GM19468 (cell line): Measurements from ENCODE around the gene TOX2.

ENCODE experiments used
- ATAC-seq: cut with Tn5 transposase; IDR thresholded peaks from one replicate; pipeline ENCODE4 v1.9.1; 2021; ENCODE audit warnings: mild to moderate bottlenecking, moderate library complexity, moderate number of reproducible peaks; ENCODE audit not compliant: unreplicated experiment; ENCODE audit errors: extremely low read depth

Gene TOX2

DNA sequence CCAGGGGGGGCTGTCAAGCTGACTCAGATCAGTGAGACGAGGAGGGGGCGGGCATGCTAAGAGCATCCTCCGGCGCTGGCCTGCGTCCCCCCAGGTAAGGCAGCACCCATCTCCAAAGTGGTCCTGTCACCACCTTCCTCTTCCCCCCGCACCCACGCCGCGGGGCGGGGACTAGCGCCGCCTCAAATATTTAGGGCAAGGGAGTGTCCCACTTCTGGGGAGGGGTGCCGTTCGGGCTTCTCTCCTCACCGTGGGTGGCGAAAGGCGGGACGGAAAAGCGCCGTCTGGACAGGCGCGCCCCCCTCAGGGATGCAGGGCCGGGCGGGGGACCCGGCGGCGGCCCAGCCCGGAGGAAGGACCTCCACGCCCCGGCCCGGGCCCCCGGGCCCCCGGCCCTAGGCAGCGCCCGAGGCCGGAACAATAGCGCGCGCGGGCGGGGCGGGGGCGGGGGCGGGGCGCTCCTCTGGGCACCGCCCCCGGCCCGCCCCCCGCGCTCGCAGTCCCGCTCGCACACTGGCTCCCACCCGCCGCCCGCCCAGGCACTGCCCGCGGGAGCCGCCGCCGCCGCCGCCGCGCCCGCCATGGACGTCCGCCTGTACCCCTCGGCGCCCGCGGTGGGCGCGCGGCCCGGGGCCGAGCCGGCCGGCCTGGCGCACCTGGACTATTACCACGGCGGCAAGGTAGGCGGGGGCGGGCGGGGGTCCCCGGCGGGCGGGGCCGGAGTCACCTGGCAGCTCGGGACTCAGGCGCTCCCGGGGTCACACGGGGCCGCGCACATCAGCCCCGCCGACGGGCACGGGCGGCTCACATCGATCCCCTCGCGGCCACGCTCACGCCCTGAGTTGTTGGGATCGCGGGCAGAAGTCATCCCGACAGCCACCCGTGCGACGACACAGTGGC lies at the start of gene TOX2:
TSS of gene TOX2 (plus strand) at position 542 of the 900 bp plus-strand sequence. CDS start at position 582, 40 bp downstream.
- no peak for ATAC-seq

- no peak for ATAC-seq
Observed at GRCh38 chr20:43868091-43868490, 46.6 kb upstream of the TOX2 start.

DNA sequence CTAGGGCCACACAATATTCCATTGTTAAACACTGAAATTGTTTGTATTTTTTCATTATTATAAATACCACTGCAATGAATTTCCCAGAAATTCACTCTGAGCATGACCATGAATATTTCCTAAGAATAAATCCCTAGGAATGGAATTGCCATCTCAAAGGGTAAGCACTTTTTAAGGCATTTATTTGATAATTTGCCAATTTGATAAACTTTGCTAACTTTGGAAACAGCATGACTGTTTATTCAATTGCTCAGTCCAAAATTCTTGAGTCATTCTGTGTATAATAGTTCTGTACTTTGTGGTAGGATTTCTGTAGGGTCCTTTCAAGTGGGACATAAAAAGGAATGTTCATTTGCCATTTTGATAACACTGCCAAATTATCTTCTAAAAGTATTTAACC lies 44.2 kb upstream of the TOX2 start:
- no peak for ATAC-seq

DNA sequence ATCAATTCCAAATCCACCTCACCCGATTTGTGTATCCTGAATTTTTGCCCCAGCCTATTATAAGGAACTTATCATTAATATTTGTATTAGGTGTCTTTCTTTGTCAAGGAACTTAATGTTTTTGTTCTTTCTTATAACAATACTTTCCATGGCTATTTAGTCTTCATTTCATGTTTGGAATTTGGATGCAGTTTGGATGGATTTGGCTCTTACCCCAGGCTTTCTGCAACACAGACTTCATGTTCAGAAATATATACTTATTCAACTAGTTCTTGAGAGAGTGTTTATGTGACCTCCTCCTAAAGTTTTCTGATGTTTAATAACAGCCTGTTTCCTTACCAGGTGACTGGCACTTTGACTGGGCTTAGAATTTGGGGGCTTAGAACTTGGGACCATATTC lies 35.9 kb upstream of the TOX2 start:
- no peak for ATAC-seq

DNA sequence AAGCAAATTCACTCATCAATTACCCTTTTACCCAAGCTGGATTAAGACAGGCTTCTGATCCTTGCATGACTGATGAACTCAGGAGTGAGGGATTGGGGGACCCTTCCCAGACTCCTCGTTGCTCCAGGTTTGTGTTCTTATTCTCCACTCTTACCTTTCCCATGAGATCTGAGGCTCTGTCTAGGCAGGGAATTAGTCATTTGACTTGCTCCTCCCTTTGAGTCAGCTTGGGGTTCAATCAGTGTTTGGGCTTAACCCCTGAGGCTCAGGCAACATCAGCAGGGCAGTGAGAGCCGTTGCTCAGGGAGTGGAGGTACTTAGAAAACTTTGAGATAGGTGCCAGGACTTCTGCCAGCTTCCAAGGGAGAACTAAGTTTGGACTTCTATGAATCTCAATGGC lies 20.7 kb upstream of the TOX2 start:
- no peak for ATAC-seq

GRCh38 chr20:43894491-43894890 lies 20.2 kb upstream of the TOX2 start:
- ATAC-seq: no peak

GRCh38 chr20:43895235-43895634 lies 19.4 kb upstream of the TOX2 start:
- no peak for ATAC-seq

- no peak for ATAC-seq
Observed at GRCh38 chr20:43899274-43900120, 15.2 kb upstream of the TOX2 start.

GRCh38 chr20:43900121-43900466 lies 14.6 kb upstream of the TOX2 start:
- ATAC-seq: no peak

- no peak for ATAC-seq
Observed at GRCh38 chr20:43900496-43900895, 14.2 kb upstream of the TOX2 start.

GRCh38 chr20:43901296-43901695 lies 13.4 kb upstream of the TOX2 start:
- no peak for ATAC-seq

DNA sequence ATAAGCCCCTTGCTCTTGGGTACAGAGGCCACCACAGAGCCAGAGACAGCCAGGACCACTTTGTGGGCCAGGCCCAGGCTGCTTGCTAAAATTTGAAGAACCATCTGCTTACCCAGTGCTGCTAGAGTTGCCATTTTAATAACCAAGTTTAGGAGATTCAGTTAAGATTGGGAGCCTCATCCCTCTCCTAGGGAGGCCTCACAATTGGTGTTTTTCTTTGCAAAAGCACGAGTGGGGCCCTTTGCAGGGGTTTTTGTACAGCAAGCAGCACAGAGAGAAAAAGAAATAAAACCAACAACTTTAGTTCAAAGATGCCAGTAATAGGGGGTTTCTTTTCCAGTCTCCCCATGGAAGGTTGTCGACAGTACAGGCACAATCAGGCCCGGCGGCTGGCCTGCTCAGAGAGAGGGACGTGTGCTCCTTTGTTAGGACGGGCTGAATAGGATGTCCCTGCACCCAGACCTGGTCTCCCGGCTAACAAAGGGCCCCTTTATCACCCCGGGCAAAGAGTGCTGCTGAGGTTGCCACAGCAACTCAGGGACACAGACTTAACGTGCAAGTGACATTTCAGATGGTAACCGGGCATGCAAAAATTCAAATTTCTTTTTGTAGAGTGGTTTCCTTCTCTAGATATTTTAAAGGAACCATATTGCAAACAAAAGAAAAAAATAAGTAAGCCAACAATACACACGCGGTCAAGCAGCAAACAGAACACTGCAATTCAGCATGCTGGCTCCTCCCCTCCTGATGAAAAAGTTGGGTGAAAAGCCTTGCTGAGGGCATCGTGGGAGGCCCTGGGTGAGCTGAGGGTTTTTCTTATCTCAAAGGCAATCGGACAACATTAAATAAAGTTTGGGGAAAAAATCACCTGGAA lies 10.5 kb upstream of the TOX2 start:
- ATAC-seq: no peak

DNA sequence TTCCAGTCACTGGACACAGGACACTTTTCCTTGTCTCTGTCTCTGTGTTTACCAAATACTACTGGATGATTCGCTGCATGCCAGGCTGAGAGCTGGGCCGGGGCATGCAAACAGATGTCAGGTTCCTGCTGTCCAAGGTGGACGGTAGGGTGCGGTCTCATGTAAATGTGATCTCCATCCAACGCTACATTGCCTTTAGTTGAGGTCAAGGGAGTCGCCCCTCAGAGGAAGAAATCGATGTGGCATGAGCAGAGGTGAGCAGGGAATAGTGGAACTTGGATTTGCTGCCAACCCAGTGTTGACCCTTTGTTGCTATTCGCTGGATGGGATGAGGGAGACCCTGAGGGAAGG lies 9.8 kb upstream of the TOX2 start:
- no peak for ATAC-seq

DNA sequence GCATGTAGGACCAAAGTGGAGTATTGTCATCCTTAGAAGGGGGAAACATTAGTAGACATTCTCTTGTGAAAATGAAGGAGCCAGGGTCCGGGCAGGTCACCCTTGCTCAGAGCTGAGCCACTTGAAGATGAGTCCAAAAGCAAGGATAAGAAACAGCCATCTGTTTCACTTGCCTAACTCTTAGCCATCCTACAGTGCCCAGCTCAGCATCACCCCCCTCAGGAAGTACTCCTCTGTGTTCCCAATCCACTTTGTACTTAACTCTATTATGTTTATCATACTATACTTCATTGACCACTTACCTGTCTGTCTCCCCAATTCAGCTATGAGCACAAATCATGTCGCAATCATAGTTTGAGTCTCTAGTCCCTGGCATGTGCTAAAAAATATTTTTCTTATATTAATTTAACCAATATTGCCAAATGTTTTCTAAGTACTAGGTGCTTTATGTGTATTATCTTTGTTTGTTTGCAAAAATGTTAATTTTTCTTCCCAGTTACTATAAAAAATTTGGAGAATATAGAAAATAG lies 8.1 kb upstream of the TOX2 start:
- ATAC-seq: no peak

DNA sequence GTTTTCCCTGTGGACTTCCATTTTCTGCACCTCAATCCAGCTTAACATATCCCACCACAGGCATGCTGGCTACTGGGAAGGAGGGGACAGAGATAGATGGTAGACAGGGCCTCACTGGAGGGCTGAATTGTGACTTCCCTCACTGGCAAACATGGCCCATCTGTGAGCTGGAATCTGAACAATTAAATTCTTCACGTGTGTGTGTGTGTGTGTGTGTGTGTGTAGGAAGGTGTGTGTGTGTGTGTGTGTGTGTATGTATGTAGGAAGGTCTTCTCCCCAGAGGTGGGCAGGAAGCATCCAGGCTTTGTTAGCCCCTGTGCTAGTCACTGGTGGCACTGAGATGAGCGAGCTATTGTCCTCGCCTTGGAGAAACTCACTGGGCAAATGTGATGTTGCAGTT lies 5.4 kb upstream of the TOX2 start:
- no peak for ATAC-seq

GRCh38 chr20:43909720-43910119 lies 4.9 kb upstream of the TOX2 start:
- no peak for ATAC-seq

DNA sequence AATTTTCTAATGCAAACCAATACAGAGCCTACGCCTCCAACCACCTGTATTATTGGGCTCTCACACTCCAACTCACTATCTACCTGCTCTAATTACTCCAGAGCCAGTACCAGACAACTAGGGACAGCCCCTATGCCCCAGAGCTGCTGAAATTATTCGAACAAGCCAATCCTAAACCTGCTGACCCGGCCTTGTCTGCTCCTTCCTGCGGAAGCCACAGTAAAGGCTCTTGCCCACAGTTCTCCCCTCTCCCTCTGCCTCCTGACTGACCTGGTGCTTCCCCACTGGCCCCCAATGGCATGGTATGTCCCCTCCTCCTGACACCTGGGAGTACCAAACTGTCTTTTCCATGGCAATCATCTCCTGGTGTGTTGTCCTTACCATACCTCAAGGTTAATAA lies 4.1 kb upstream of the TOX2 start:
- no peak for ATAC-seq

DNA sequence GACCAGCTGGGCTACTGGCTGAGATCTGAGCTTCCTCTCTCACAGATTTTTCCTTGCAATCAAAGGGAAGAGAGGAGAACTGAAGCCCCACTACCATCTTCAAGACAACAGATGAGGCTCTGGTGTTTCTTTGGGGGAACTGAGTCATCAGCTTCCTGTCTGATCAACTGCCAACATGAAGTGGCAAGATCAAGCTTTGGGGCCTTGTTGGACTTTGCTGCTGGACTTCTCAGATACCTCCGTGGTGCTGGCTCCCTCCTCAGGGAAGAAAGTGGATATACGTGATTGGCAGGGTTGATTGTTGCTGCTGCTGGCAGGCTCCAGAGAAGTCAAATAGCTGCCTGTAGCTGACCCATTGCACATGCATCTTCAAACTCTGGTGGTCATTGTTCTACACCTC lies 3.6 kb upstream of the TOX2 start:
- ATAC-seq: no peak

DNA sequence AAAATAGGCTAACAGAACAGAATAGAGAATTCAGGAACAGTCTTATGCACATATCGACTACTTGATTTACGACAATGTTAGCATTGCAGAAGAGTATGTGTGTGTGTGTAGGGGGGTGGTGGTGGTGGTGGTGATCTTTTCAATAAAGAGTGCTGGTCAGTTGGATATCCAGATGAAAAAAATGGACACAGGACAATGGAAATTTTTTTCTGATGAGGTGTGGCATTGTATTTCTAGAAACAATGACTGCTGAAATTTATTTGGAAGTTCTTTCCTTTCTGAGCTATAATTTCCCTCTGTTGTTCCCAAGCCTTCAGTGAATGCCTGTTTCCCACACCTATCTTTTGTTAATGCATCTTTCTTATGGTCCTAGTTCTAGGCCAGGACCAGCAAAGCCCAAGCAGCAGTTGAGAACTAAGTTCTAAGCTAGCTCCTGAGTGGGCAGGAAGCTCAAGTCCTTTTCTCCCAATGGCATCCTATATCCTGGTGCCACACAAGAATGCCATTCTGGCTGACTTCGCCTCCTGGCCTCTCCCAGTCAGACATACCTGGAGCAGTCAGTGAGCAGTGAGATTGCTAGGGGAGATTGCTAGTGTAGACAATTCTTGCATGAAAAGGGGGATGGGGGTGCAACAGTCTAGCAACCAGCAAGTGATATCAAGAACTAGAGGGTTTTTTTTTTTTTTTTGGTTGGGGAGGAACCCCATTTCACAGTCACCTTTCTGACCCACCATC lies 1.2 kb upstream of the TOX2 start:
- no peak for ATAC-seq
